Adipocyte (in vitro differentiated cells): ENCODE results near the gene GATAD2A.

Experiments used
- DNase-seq: peaks from one replicate; pipeline ENCODE4 v3.0.0-alpha.2; 2015; ENCODE audit warnings: low read depth
- H3K27me3 ChIP-seq: replicated peaks from 2 replicates; pipeline ENCODE4 v1.7.0; 2013; ENCODE audit warnings: mild to moderate bottlenecking, low read length, moderate library complexity; ENCODE audit not compliant: control insufficient read depth, insufficient read depth
- H3K36me3 ChIP-seq: 2 replicates; pipeline ENCODE4 v1.7.0; 2013; ENCODE audit warnings: low read length, mild to moderate bottlenecking, moderate library complexity; ENCODE audit not compliant: control insufficient read depth, insufficient read depth, severe bottlenecking
- H3K4me1 ChIP-seq: 2 replicates; pipeline ENCODE4 v1.7.0; 2013; ENCODE audit warnings: mild to moderate bottlenecking, low read length, moderate library complexity; ENCODE audit not compliant: control insufficient read depth, insufficient read depth
- H3K4me3 ChIP-seq: 2 replicates; pipeline ENCODE4 v1.7.0; 2013; ENCODE audit warnings: mild to moderate bottlenecking, low read length, moderate library complexity
- H3K9ac ChIP-seq: 2 replicates; pipeline ENCODE4 v1.7.0; 2013; ENCODE audit warnings: mild to moderate bottlenecking, low read length, moderate library complexity
- H3K9me3 ChIP-seq: 2 replicates; pipeline ENCODE4 v1.7.0; 2013; ENCODE audit warnings: mild to moderate bottlenecking, low read length, moderate library complexity; ENCODE audit not compliant: control insufficient read depth

The GATAD2A gene

DNA sequence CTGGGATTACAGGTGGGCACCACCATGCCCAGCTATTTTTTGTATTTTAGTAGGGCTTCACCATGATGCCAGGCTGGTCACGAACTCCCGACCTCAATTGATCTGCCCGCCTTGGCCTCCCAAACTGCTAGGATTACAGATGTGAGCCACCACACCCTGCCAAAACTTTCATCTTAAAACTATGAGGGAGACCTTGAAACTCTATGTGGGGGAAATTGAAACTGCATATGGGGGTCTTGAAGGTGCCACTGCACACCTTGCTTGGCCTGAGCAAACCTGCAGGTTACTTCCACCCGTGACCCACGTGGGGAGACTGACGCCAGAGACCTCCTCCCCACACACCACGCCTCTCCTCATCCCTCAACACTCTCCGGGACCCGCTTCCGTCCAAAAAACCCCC lies 148.2 kb downstream of the GATAD2A start:
- no peak for DNase-seq
- Histone ChIP-seq H3K36me3 (no peaks in the 10 kb centered on the region), H3K4me1 (peaks cover 18% of the 10 kb centered on the region), H3K9me3 (no peaks in the 10 kb centered on the region), H3K9ac (no peak overlapping the region), H3K4me3 (no peak overlapping the region), H3K27me3 (peaks cover 7% of the 10 kb centered on the region)

DNA sequence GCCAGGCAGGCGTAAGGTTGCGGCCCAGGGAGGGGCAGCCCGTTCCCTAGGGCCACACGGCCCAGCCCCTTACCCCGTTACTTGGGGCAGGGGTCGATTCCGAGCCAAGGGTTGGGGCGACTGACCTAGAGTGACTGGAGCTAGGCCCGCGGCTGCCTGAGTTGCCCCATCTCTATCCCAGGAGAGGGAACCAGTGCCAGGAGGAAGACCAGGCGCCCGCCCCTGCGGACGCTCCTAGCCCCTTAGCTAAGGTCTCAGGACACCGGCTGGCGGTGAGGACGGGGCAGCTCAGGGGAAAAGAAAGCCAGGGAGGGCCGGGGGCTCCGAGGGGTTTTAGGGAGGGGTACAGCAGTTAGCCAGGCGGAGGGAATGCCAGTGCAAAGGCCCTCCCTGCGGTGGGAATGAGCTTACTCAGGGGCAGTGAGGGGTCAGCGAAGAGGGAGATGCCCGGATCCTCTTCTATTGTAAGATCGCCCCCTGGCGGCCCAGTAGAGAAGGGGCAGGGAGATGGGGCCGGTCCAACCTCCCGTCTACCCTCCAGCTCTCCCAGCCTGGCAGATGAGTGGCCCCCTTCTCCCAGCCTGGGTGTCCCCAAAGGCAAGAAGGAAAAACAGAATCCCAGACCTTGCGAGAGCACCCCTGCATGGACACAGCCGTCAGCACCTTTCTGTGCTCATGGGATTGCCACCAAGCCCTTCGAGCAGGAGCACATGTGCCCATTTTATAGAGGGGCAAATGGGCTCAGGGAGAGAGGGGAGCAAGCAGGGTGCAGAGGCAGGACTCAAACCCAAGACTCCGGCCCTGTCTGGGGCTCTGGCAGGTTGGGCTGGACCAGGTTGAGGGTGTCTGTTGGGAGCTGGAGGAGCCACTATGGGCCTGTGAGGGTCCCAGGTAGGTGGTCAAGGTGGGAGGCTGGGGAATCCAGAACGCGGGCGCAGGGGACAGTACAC lies 148.9 kb downstream of the GATAD2A start:
- Histone ChIP-seq H3K4me3 (no peak overlapping the region), H3K4me1 (peaks cover 18% of the 10 kb centered on the region), H3K36me3 (no peaks in the 10 kb centered on the region), H3K27me3 (peaks cover 7% of the 10 kb centered on the region), H3K9me3 (no peaks in the 10 kb centered on the region), H3K9ac (no peak overlapping the region)
- DNase-seq, result peak; percentile 58

GRCh38 chr19:19558055-19558454 lies 152.6 kb downstream of the GATAD2A start:
- H3K36me3 ChIP-seq, result no peaks in the 10 kb centered on the region
- no peaks in the 10 kb centered on the region for H3K9me3 ChIP-seq
- peaks cover 4% of the 10 kb centered on the region for H3K4me1 ChIP-seq
- no peak overlapping the region for H3K4me3 ChIP-seq
- no peak overlapping the region for H3K9ac ChIP-seq
- H3K27me3 ChIP-seq, result peaks cover 3% of the 10 kb centered on the region
- no peak for DNase-seq
